ENCODE results near the gene RNASEH2B. TPM values are rescaled to one million over a fixed set of nuclear protein-coding genes. Genes with fewer than 3 reads are reported as not detected.

The RNASEH2B gene
- total RNA-seq, 3 donors from 2014 or later = 26.7 to 57.6 (median 31.6) TPM

GRCh38 chr13:50888362-50888761 is 21.2 kb upstream of the RNASEH2B start:
- intact Hi-C loops (cut with DNase I, micrococcal nuclease) = no loop called here
- TF ChIP-seq CTCF (IDR thresholded peaks at IDR 0.05) = no peak
- H3K36me3 ChIP-seq (ENCODE audit: low read depth) = no peaks in the 10 kb centered on the region
- no peak overlapping the region for H3K4me3 ChIP-seq
- ATAC-seq (no peak), DNase-seq (no peak)
- no peaks in the 10 kb centered on the region for H3K9me3 ChIP-seq
- H3K4me1 ChIP-seq (ENCODE audit: low read depth) = no peaks in the 10 kb centered on the region

GRCh38 chr13:50889317-50889716 is 20.3 kb upstream of the RNASEH2B start:
- H3K4me3 ChIP-seq = no peak overlapping the region
- H3K36me3 ChIP-seq (ENCODE audit: low read depth) = no peaks in the 10 kb centered on the region
- no peak for TF ChIP-seq CTCF (IDR thresholded peaks at IDR 0.05)
- no peaks in the 10 kb centered on the region for H3K4me1 ChIP-seq (ENCODE audit: low read depth)
- intact Hi-C loops (cut with DNase I, micrococcal nuclease) = no loop called here
- DNase-seq = no peak
- H3K9me3 ChIP-seq = no peaks in the 10 kb centered on the region
- ATAC-seq = no peak

GRCh38 chr13:50891206-50891605 is 18.4 kb upstream of the RNASEH2B start:
- Histone ChIP-seq H3K9me3 (no peaks in the 10 kb centered on the region), H3K36me3 (ENCODE audit: low read depth) (no peaks in the 10 kb centered on the region), H3K4me3 (no peak overlapping the region), H3K4me1 (ENCODE audit: low read depth) (no peaks in the 10 kb centered on the region)
- no peak for ATAC-seq
- intact Hi-C loops (cut with DNase I, micrococcal nuclease) = no loop called here
- no peak for DNase-seq
- no peak for TF ChIP-seq CTCF (IDR thresholded peaks at IDR 0.05)

DNA sequence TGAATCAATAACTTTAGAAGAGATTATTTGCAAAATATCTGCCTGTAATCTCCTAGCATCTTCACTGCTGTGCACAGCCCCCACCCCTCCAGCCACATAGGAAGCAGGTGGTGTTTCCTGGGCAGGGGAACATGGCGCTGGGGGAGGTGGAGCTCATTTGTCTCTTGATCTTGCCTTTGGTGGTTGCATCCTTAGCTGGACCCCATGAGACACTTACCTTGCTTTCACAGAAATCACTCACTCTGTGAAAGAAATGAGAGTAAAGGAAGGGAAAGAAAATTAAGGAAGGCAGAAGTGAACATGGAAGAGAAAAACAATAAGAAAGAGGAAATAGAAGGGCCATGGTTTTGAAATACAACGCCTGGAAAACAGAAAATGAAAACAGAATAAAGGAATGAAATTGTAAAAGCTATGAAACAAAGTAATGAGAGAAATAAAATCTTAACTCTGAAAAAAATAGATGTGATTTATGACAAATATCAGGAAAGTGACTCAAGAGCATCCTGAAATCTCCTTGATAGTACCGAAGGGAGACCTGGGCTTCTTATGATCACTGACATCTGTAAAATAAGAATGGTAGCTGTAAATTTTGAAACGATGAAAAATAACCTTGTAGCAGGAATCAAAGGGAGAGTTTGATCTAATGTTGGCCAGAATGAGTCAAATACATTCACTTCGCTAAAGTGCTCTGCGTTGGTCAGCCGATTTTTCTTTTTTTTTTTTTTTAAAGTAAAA is 17.2 kb upstream of the RNASEH2B start:
- H3K9me3 ChIP-seq = no peaks in the 10 kb centered on the region
- TF ChIP-seq CTCF (IDR thresholded peaks at IDR 0.05) = no peak
- no peaks in the 10 kb centered on the region for H3K36me3 ChIP-seq (ENCODE audit: low read depth)
- no peaks in the 10 kb centered on the region for H3K4me1 ChIP-seq (ENCODE audit: low read depth)
- H3K4me3 ChIP-seq = no peak overlapping the region
- DNase-seq = peak; percentile 29 to 60 (median 35)
- intact Hi-C loops (cut with DNase I, micrococcal nuclease) = no loop called here
- ATAC-seq = peak; percentile 69

GRCh38 chr13:50893211-50893852 is 16.3 kb upstream of the RNASEH2B start:
- Histone ChIP-seq H3K36me3 (ENCODE audit: low read depth) (no peaks in the 10 kb centered on the region), H3K9me3 (no peaks in the 10 kb centered on the region), H3K4me1 (ENCODE audit: low read depth) (no peaks in the 10 kb centered on the region), H3K4me3 (no peak overlapping the region)
- peak; percentile 73 for ATAC-seq
- no peak for DNase-seq
- TF ChIP-seq CTCF (IDR thresholded peaks at IDR 0.05) = no peak
- intact Hi-C loops (cut with DNase I, micrococcal nuclease) = no loop called here
